Kidney glomerular epithelial cell (primary cell): ENCODE results near the gene SDHB.

Experiments used
- DNase-seq: peaks from one replicate; lab custom pipeline; 2025; lab: John Stamatoyannopoulos, UW

The SDHB gene

DNA sequence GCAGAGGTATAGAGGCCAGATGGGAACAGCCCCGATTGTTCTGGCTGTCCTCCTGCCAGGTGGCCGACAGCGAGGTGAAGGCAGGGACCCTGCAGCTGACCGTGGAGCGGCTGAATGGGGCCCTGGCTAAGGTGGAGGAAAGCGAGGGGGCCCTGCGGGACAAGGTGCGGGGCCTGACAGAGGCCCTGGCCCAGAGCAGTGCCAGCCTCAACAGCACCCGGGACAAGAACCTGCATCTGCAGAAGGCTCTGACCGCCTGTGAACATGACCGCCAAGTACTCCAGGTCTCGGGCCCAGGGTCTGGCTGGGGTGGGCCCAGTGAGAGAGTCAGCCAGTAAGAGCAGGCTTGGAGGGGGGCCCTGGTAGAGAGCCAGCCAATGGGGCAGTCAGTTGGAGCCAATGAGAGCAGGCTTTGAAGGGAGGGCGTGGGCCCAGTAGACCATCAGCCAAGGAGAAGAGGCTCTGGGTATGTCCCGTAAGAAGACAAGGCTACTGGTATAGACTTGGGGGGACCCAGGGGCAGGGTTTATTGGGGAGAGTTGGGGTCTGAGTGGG, 84.7 kb downstream of the SDHB start:
- DNase-seq: no peak
